ENCODE data around the gene GABRR3. TPM values are rescaled to one million over a fixed set of nuclear protein-coding genes. Genes with fewer than 3 reads are reported as not detected.
A peak's percentile ranks its signal among the peaks of the same experiment; 100 is the strongest.

Gene GABRR3
- total RNA-seq, 2 experiments from 2014 or later = not detected

- H3K79me2 ChIP-seq (ENCODE audit: insufficient read depth, low read depth, low read length) = no peaks in the 10 kb centered on the region
- ChIA-PET CTCF (ENCODE audit: unreplicated experiment) (no interaction called here), POLR2A (interaction anchor here (0.6 kb wide), 2 partner anchors 20 to 920 kb away, joined by 3 to 4 read pairs; no protein-coding TSS in a partner anchor)
- H3K36me3 ChIP-seq (ENCODE audit: insufficient read depth, low read length) = no peaks in the 10 kb centered on the region
- intact Hi-C loops (cut with micrococcal nuclease; ENCODE audit: unreplicated experiment) = no loop called here
- TF ChIP-seq EZH2phosphoT487 (IDR thresholded peaks at IDR 0.05; ENCODE audit: borderline replicate concordance, low read depth, low read length) = no peak
- no peak for TF ChIP-seq CTCF (conservative IDR thresholded peaks at IDR 0.05; ENCODE audit: low read length)
- no peaks in the 10 kb centered on the region for H3K4me1 ChIP-seq (ENCODE audit: insufficient read depth, low read length, poor library complexity, severe bottlenecking)
- no peak overlapping the region for H3K4me3 ChIP-seq (ENCODE audit: low read depth, low read length, poor library complexity, severe bottlenecking)
- BruUV-seq (replicated peaks) = no TSS peak
- H3K4me2 ChIP-seq (ENCODE audit: low read length) = no peak overlapping the region
- H3K9me2 ChIP-seq (ENCODE audit: insufficient read depth, low read length) = no peaks in the 10 kb centered on the region
- no peak overlapping the region for H3K27ac ChIP-seq (ENCODE audit: low read depth, low read length, poor library complexity, severe bottlenecking)
- H4K20me1 ChIP-seq (ENCODE audit: insufficient read depth, low read length) = no peaks in the 10 kb centered on the region
- H2AFZ ChIP-seq (ENCODE audit: low read length) = no peak overlapping the region
- no peak for DNase-seq (ENCODE audit: low spot score)
- no peaks in the 10 kb centered on the region for H3K9me3 ChIP-seq (ENCODE audit: low read length)
These were observed 53.2 kb downstream of the GABRR3 start for GRCh38 chr3:97981886-97982285.

- ChIA-PET POLR2A (no interaction called here), CTCF (ENCODE audit: unreplicated experiment) (no interaction called here)
- no peak overlapping the region for H3K4me2 ChIP-seq (ENCODE audit: low read length)
- H3K4me1 ChIP-seq (ENCODE audit: insufficient read depth, low read length, poor library complexity, severe bottlenecking) = peaks cover 4% of the 10 kb centered on the region
- no peaks in the 10 kb centered on the region for H3K79me2 ChIP-seq (ENCODE audit: insufficient read depth, low read depth, low read length)
- DNase-seq (ENCODE audit: low spot score) = no peak
- BruUV-seq (replicated peaks) = no TSS peak
- H2AFZ ChIP-seq (ENCODE audit: low read length) = no peak overlapping the region
- no peak for TF ChIP-seq CTCF (conservative IDR thresholded peaks at IDR 0.05; ENCODE audit: low read length)
- no peak for TF ChIP-seq EZH2phosphoT487 (IDR thresholded peaks at IDR 0.05; ENCODE audit: borderline replicate concordance, low read depth, low read length)
- H3K36me3 ChIP-seq (ENCODE audit: insufficient read depth, low read length) = no peaks in the 10 kb centered on the region
- H4K20me1 ChIP-seq (ENCODE audit: insufficient read depth, low read length) = no peaks in the 10 kb centered on the region
- no peak overlapping the region for H3K4me3 ChIP-seq (ENCODE audit: low read depth, low read length, poor library complexity, severe bottlenecking)
- no peak overlapping the region for H3K27ac ChIP-seq (ENCODE audit: low read depth, low read length, poor library complexity, severe bottlenecking)
- intact Hi-C loops (cut with micrococcal nuclease; ENCODE audit: unreplicated experiment) = no loop called here
- no peaks in the 10 kb centered on the region for H3K9me2 ChIP-seq (ENCODE audit: insufficient read depth, low read length)
- H3K9me3 ChIP-seq (ENCODE audit: low read length) = no peaks in the 10 kb centered on the region
These were observed 55.5 kb downstream of the GABRR3 start for GRCh38 chr3:97979610-97980009.

GRCh38 chr3:97975466-97975865 lies 59.6 kb downstream of the GABRR3 start:
- no peak overlapping the region; the same call in 1 of the 2 replicates for H2AFZ ChIP-seq (ENCODE audit: low read length)
- H3K4me1 ChIP-seq (ENCODE audit: insufficient read depth, low read length, poor library complexity, severe bottlenecking) = peaks cover 18% of the 10 kb centered on the region
- H3K36me3 ChIP-seq (ENCODE audit: insufficient read depth, low read length) = no peaks in the 10 kb centered on the region
- ChIA-PET POLR2A (interaction anchor here (0.8 to 1.9 kb wide), 2 partner anchors 29 to 56 kb away, joined by 3 to 4 read pairs; no protein-coding TSS in a partner anchor), CTCF (ENCODE audit: unreplicated experiment) (no interaction called here)
- no peaks in the 10 kb centered on the region for H3K9me3 ChIP-seq (ENCODE audit: low read length)
- H3K27ac ChIP-seq (ENCODE audit: low read depth, low read length, poor library complexity, severe bottlenecking) = no peak overlapping the region
- no peaks in the 10 kb centered on the region for H4K20me1 ChIP-seq (ENCODE audit: insufficient read depth, low read length)
- no TSS peak for BruUV-seq (replicated peaks)
- DNase-seq (ENCODE audit: low spot score) = no peak
- TF ChIP-seq CTCF (conservative IDR thresholded peaks at IDR 0.05; ENCODE audit: low read length) (peak; percentile 60), EZH2phosphoT487 (IDR thresholded peaks at IDR 0.05; ENCODE audit: borderline replicate concordance, low read depth, low read length) (no peak)
- no peaks in the 10 kb centered on the region for H3K9me2 ChIP-seq (ENCODE audit: insufficient read depth, low read length)
- no peak overlapping the region for H3K4me3 ChIP-seq (ENCODE audit: low read depth, low read length, poor library complexity, severe bottlenecking)
- intact Hi-C loops (cut with micrococcal nuclease; ENCODE audit: unreplicated experiment) = no loop called here
- H3K4me2 ChIP-seq (ENCODE audit: low read length) = no peak overlapping the region
- H3K79me2 ChIP-seq (ENCODE audit: insufficient read depth, low read depth, low read length) = peaks cover 12% of the 10 kb centered on the region; the same call in 1 of the 2 replicates
